ENCODE measurements around the gene PRKCQ. TPM values are rescaled to one million over a fixed set of nuclear protein-coding genes. Genes with fewer than 3 reads are reported as not detected.
"Not testable (repeated sequence)": the region's sequence is repeated elsewhere in the genome, so short reads cannot be mapped to it uniquely, and the experiment has no call there.

Gene PRKCQ
- total RNA-seq, 1 experiment from 2014 or later: 0.16 TPM

- Histone ChIP-seq H3K9me3 (no peaks in the 10 kb centered on the region), H3K36me3 (no peaks in the 10 kb centered on the region), H3K4me3 (no peak overlapping the region), H3K27me3 (peaks cover 23% of the 10 kb centered on the region)
- no peak for DNase-seq
These were observed 110.4 kb downstream of the PRKCQ start for GRCh38 chr10:6469661-6470060.

DNA sequence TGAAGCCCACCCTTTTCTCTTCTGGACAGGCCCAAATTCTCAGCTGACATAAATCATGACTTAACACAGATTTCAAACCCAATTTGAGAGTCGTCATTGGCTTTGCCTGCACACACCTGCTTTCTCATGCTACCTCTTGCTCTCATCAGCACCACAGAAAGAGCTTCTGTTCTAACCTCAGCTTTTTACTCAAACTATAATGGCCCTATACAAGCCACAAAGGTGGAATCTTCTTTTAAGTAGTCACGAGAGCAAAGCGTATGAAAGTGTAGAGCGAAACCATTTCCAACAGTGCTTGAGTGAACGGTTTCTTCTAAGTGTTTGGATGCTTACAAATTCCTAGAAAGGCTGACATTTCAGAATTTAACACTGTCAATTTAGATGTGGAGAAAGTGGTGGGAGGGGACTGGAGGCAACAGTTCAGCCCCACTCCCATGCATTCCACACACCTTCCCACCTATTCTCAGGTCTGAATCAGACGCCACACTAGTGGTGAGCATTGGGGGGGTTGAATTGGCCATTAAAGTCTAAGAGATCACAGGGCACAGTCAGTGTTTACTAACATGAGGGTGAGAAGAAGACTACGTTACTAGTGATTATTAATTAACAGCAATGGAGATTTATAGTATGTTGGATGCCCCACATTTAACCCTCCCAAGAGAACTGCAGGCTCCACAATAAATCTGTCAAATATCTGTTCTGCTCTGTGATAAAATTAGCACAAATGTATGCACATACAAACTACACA lies 114.0 kb downstream of the PRKCQ start:
- Histone ChIP-seq H3K4me3 (no peak overlapping the region), H3K36me3 (no peaks in the 10 kb centered on the region), H3K9me3 (no peaks in the 10 kb centered on the region), H3K27me3 (peaks cover 31% of the 10 kb centered on the region)
- no peak for DNase-seq

GRCh38 chr10:6465437-6465836 lies 114.6 kb downstream of the PRKCQ start:
- DNase-seq: no peak
- Histone ChIP-seq H3K9me3 (no peaks in the 10 kb centered on the region), H3K36me3 (no peaks in the 10 kb centered on the region), H3K27me3 (peaks cover 31% of the 10 kb centered on the region), H3K4me3 (no peak overlapping the region)

- Histone ChIP-seq H3K27me3 (peaks cover 31% of the 10 kb centered on the region), H3K9me3 (no peaks in the 10 kb centered on the region), H3K4me3 (no peak overlapping the region), H3K36me3 (no peaks in the 10 kb centered on the region)
- no peak for DNase-seq
These were observed 115.1 kb downstream of the PRKCQ start for GRCh38 chr10:6464862-6465430.

- no peaks in the 10 kb centered on the region for H3K9me3 ChIP-seq
- H3K27me3 ChIP-seq: peaks cover 28% of the 10 kb centered on the region
- H3K36me3 ChIP-seq: no peaks in the 10 kb centered on the region
- no peak overlapping the region for H3K4me3 ChIP-seq
- DNase-seq: no peak
These were observed 116.7 kb downstream of the PRKCQ start for GRCh38 chr10:6463366-6463765.

DNA sequence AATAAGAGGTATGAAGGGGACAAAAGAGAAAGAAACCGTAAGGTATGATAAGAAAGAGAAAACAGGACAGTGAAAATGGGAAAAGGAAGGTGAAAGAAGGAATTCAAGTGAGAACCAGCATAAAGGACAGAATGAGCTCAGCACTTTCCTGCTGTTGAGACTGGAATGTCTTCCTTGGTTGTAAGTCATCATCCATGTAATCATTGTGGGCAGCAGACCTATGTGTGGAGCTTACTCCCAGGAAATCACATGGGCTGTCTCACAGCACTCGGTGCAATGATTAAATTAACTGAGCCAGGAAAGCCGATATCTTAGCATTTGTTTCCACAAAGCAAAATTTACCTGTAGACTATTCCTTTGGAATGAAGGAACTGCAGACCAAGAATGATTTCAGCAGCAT lies 118.1 kb downstream of the PRKCQ start:
- Histone ChIP-seq H3K36me3 (no peaks in the 10 kb centered on the region), H3K27me3 (peaks cover 17% of the 10 kb centered on the region), H3K9me3 (no peaks in the 10 kb centered on the region), H3K4me3 (no peak overlapping the region)
- no peak for DNase-seq

DNA sequence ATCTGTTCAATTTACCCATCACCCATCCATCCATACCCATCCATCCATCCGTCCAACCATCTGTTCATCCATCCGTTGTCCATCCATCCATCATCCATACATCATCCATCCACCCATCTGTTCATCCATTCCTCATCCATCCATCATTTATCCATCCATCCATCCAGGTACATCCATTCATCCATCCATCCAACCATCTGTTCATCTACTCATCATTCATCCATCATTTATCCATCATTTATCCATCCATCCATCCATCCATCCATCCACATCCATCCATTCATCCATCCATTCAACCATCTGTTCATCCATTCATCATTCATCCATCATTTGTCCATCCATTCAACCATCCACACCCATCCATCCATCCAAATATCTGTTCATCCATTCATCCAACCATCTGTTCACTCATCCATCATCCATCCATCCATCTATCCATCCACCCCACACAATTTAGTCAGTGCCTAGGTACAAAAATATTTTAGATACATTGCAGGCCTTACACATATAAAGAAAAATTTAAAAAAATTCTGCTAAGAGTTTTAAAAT lies 119.1 kb downstream of the PRKCQ start:
- peaks cover 10% of the 10 kb centered on the region for H3K27me3 ChIP-seq
- H3K4me3 ChIP-seq: no peak overlapping the region
- no peak for DNase-seq
- H3K9me3 ChIP-seq: no peaks in the 10 kb centered on the region
- no peaks in the 10 kb centered on the region for H3K36me3 ChIP-seq

GRCh38 chr10:6458814-6459213 lies 121.3 kb downstream of the PRKCQ start:
- H3K27me3 ChIP-seq: peaks cover 6% of the 10 kb centered on the region
- DNase-seq: no peak
- H3K4me3 ChIP-seq: no peak overlapping the region
- H3K36me3 ChIP-seq: no peaks in the 10 kb centered on the region
- H3K9me3 ChIP-seq: no peaks in the 10 kb centered on the region

GRCh38 chr10:6457376-6457775 lies 122.7 kb downstream of the PRKCQ start:
- no peaks in the 10 kb centered on the region for H3K27me3 ChIP-seq
- H3K9me3 ChIP-seq: no peaks in the 10 kb centered on the region
- no peaks in the 10 kb centered on the region for H3K36me3 ChIP-seq
- H3K4me3 ChIP-seq: no peak overlapping the region
- DNase-seq: no peak

DNA sequence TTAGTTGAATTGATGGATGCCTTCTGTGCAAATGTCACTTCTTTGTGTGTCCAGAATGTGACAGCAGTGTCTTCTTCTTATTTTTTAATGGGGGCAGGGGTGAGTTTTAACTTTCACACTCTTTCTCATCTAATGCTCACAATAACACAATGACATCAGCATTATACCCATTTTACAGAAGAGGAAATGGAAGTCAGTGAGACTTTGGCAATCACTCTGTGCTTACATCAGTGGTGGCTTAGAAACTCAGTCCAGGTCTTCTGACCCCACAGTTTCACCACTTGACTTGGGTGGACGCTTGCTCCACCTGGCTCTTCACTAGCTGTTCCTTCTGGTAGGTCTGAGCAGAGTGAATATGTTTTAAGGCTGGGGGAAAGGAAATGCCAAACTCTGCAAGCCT lies 124.0 kb downstream of the PRKCQ start:
- Histone ChIP-seq H3K9me3 (no peaks in the 10 kb centered on the region), H3K36me3 (no peaks in the 10 kb centered on the region), H3K27me3 (no peaks in the 10 kb centered on the region), H3K4me3 (no peak overlapping the region)
- no peak for DNase-seq

- H3K27me3 ChIP-seq: no peaks in the 10 kb centered on the region
- H3K36me3 ChIP-seq: no peaks in the 10 kb centered on the region
- H3K9me3 ChIP-seq: no peaks in the 10 kb centered on the region
- no peak for DNase-seq
- no peak overlapping the region for H3K4me3 ChIP-seq
These were observed 124.5 kb downstream of the PRKCQ start for GRCh38 chr10:6455592-6455991.

DNA sequence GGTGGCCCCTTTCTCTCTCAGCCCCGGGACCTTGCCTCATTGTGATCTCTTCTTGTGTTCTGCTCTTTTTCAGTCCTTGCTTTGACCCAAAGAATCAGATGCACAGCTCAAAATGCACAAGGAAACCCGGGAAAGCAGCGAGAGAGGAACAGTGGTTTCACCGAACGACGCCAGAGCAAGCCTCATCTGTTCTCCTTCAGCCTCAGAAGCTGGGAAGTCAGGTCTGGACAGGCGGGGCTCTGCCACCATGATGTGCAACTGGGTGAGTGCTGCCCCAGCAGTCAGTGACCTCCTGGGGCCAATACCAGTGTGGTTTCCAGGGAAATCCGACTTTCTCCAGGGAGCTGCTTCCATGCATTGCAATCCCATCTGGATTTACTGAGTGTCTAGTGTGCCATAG lies 133.4 kb downstream of the PRKCQ start:
- Histone ChIP-seq H3K27me3 (peaks cover 9% of the 10 kb centered on the region), H3K4me3 (no peak overlapping the region), H3K9me3 (no peaks in the 10 kb centered on the region), H3K36me3 (no peaks in the 10 kb centered on the region)
- DNase-seq: no peak

- DNase-seq: peak; percentile 23
- Histone ChIP-seq H3K4me3 (no peak overlapping the region), H3K27me3 (peaks cover 11% of the 10 kb centered on the region), H3K9me3 (no peaks in the 10 kb centered on the region), H3K36me3 (no peaks in the 10 kb centered on the region)
These were observed 134.3 kb downstream of the PRKCQ start for GRCh38 chr10:6445671-6446316.

DNA sequence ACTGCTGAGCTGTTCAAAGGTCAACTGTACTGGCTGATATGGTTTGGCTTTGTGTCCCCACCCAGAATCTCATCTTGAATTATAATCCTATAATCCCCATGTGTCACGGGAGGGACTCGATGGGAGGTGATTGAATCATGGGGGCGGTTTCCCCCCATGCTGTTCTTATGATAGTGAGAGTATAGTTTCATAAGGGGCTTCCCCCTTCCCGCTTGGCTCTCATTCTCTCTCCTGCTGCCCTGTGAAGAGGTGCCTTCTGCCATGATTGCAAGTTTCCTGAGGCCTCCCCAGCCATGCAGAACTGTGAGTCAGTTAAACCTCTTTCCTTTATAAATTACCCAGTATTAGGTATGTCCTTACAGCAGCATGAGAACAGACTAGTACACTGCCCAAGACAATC lies 140.2 kb downstream of the PRKCQ start:
- DNase-seq, H3K9me3 ChIP-seq, H3K36me3 ChIP-seq, H3K27me3 ChIP-seq, H3K4me3 ChIP-seq: not testable (repeated sequence)

DNA sequence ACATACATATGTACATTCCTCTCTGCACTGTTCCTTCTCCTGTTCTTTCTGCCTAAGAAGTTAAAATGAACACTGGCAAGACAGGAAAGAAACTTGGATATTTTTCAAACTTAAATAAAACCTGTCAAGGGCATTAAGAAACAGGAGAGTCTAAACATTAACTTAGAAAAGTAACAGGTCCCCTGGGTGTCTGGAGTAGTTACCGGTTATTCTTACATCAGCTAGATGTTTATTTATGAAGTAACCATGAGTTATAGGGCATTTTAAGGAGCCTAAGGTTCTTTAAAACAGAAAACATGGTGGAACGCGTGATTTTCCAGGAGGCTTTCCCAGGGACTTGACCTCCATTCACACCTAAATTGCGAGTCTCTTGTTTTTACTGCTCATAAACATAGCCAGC lies 148.2 kb downstream of the PRKCQ start:
- no peaks in the 10 kb centered on the region for H3K9me3 ChIP-seq
- DNase-seq: no peak
- no peaks in the 10 kb centered on the region for H3K36me3 ChIP-seq
- peaks cover 15% of the 10 kb centered on the region for H3K27me3 ChIP-seq
- no peak overlapping the region for H3K4me3 ChIP-seq

- Histone ChIP-seq H3K9me3 (no peaks in the 10 kb centered on the region), H3K36me3 (no peaks in the 10 kb centered on the region), H3K27me3 (peaks cover 15% of the 10 kb centered on the region), H3K4me3 (no peak overlapping the region)
- no peak for DNase-seq
These were observed 148.9 kb downstream of the PRKCQ start for GRCh38 chr10:6431186-6431585.

DNA sequence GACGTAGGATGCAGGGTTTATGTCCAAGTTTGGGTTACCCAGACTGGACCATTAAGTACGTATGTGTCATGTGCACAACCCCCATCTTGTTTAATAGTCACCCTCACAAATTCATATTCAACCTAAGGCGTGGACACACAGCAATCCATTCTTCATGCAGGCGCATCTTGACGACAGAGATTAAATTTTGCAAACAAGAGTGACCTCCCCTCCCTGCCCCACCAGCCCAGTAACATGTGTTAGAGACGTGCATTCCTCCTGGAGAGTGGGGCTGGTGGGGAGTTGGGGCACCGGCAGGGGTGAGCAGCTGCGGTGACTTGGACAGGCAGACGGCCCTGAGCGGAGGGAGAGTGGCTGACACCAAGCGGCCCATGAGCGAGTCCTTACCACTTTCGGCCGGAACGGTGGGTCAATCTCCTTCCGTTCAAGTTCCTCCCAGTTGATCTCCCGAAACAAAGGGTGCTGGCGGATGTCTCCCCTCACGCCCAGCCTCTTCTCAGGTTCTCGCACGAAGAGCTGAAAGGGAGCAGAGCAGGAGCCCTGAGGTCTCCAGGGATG lies 149.6 kb downstream of the PRKCQ start:
- Histone ChIP-seq H3K9me3 (no peaks in the 10 kb centered on the region), H3K4me3 (no peak overlapping the region), H3K27me3 (peaks cover 15% of the 10 kb centered on the region), H3K36me3 (no peaks in the 10 kb centered on the region)
- DNase-seq: no peak

All from MG63 (cell line).